ENCODE results near the gene SLC25A20.

DNA sequence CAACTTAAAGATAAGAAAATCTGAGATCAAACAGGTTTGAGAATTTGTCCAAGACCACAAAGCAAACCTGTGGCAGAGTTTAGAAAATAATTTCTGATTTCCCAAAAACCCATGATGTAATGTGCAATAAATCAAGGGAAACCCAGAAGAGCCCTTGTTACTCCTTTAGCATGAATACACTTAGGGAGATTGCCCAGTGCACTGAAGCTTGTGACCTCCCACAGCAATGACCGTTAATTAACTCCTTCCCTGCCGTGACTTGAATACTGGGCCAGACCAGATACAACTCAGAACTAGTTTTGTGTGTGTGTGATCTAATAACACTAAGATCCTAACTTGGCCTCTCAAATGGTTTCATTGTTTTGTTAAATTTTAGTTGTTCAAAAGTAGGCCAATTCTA, 53.5 kb downstream of the SLC25A20 start:
- TF ChIP-seq, protein P1, sequence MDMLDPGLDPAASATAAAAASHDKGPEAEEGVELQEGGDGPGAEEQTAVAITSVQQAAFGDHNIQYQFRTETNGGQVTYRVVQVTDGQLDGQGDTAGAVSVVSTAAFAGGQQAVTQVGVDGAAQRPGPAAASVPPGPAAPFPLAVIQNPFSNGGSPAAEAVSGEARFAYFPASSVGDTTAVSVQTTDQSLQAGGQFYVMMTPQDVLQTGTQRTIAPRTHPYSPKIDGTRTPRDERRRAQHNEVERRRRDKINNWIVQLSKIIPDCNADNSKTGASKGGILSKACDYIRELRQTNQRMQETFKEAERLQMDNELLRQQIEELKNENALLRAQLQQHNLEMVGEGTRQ (IDR thresholded peaks at IDR 0.05; ENCODE audit: low read depth, low read length): no peak
- TF ChIP-seq, protein P2, sequence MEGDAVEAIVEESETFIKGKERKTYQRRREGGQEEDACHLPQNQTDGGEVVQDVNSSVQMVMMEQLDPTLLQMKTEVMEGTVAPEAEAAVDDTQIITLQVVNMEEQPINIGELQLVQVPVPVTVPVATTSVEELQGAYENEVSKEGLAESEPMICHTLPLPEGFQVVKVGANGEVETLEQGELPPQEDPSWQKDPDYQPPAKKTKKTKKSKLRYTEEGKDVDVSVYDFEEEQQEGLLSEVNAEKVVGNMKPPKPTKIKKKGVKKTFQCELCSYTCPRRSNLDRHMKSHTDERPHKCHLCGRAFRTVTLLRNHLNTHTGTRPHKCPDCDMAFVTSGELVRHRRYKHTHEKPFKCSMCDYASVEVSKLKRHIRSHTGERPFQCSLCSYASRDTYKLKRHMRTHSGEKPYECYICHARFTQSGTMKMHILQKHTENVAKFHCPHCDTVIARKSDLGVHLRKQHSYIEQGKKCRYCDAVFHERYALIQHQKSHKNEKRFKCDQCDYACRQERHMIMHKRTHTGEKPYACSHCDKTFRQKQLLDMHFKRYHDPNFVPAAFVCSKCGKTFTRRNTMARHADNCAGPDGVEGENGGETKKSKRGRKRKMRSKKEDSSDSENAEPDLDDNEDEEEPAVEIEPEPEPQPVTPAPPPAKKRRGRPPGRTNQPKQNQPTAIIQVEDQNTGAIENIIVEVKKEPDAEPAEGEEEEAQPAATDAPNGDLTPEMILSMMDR (conservative IDR thresholded peaks at IDR 0.05; ENCODE audit: low read depth, low read length): no peak
- TF ChIP-seq POLR2A (IDR thresholded peaks at IDR 0.05; ENCODE audit: low read depth, low read length) (no peak), MAZ (IDR thresholded peaks at IDR 0.05; ENCODE audit: borderline replicate concordance, low read depth, low read length) (no peak), RCOR1 (IDR thresholded peaks at IDR 0.05; ENCODE audit: insufficient replicate concordance, low read length) (no peak), RAD21 (IDR thresholded peaks at IDR 0.05; ENCODE audit: low read length) (no peak), RFX5 (IDR thresholded peaks at IDR 0.05; ENCODE audit: low read depth, low read length) (no peak), CEBPB (IDR thresholded peaks at IDR 0.05; ENCODE audit: low read depth, low read length) (no peak), MXI1 (IDR thresholded peaks at IDR 0.05; ENCODE audit: borderline replicate concordance, low read depth, low read length) (no peak), NFE2L2 (IDR thresholded peaks at IDR 0.05; ENCODE audit: low read depth, low read length) (no peak), BHLHE40 (IDR thresholded peaks at IDR 0.05; ENCODE audit: low read depth, low read length) (no peak), CHD1 (IDR thresholded peaks at IDR 0.05; ENCODE audit: low read depth, low read length) (no peak), MAFK (IDR thresholded peaks at IDR 0.05; ENCODE audit: low read depth, low read length) (no peak)
- TF ChIP-seq, protein P3, sequence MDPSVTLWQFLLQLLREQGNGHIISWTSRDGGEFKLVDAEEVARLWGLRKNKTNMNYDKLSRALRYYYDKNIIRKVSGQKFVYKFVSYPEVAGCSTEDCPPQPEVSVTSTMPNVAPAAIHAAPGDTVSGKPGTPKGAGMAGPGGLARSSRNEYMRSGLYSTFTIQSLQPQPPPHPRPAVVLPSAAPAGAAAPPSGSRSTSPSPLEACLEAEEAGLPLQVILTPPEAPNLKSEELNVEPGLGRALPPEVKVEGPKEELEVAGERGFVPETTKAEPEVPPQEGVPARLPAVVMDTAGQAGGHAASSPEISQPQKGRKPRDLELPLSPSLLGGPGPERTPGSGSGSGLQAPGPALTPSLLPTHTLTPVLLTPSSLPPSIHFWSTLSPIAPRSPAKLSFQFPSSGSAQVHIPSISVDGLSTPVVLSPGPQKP (IDR thresholded peaks at IDR 0.05; ENCODE audit: borderline replicate concordance, low read depth, low read length): no peak
